HG02571 (cell line): Measurements from ENCODE around the gene BABAM2.

Experiments
- ATAC-seq: cut with Tn5 transposase; IDR thresholded peaks from one replicate; pipeline ENCODE4 v1.9.1; 2021; ENCODE audit warnings: mild to moderate bottlenecking, moderate library complexity; ENCODE audit not compliant: unreplicated experiment

BABAM2 gene

GRCh38 chr2:28336264-28336980 lies 445.9 kb downstream of the BABAM2 start:
- no peak for ATAC-seq

- ATAC-seq: no peak
These were observed 446.6 kb downstream of the BABAM2 start for GRCh38 chr2:28336982-28337627.

GRCh38 chr2:28338046-28338817 lies 447.7 kb downstream of the BABAM2 start:
- ATAC-seq: no peak

DNA sequence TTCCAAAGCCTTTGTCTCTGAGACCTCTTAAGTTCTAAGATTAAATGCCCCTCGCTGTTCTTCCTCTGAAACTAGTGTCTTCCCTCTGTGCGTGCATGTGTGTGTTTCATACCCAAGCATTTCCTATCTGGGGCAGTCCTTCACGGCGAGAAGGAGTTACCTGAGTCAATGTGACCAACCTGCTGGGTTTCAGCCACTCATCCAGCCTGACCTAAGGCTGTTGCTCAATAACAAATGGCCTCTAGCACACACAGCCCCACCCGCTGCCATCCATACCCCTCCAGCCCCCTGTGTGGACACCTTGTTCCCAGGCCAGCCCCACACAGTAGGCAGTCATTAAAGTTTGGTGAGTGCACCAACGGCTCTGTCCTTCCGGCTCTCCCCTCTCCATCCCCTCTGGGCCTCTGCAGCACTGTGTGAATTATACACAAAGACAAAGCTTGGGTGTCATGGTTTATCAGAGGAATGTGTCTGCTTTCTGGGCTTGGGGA lies 448.3 kb downstream of the BABAM2 start:
- ATAC-seq: no peak

DNA sequence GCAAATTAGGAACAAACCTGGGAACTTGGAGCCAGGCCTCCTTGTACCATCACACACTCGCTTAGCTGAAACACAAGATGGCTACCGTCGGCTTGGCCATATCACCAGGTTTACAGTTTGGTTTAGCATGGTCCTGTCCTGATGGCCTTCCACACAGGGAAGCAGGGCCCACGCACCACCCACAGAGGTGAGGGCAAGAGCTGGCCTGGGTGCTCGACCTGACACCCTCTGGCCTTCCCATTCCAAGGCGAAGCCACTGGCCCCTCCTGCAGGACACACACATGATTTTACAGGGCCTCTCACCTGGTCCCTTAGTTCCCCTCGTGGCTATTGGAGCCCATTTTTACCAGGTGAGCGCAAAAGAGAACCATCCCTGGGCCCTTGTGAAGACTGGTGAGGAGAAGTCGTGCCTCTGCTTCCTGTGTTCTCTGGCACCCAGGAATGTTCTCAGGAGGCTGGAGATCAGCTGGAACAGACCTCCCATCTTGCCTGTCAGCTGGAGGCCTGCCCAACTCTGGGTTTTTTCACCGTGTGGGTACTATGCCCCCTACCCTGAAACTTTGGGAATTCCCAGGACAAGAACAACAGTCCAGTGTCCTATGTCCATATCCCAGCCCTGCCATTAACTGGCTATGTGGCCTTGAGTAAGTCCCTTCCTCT lies 449.1 kb downstream of the BABAM2 start:
- ATAC-seq: no peak

DNA sequence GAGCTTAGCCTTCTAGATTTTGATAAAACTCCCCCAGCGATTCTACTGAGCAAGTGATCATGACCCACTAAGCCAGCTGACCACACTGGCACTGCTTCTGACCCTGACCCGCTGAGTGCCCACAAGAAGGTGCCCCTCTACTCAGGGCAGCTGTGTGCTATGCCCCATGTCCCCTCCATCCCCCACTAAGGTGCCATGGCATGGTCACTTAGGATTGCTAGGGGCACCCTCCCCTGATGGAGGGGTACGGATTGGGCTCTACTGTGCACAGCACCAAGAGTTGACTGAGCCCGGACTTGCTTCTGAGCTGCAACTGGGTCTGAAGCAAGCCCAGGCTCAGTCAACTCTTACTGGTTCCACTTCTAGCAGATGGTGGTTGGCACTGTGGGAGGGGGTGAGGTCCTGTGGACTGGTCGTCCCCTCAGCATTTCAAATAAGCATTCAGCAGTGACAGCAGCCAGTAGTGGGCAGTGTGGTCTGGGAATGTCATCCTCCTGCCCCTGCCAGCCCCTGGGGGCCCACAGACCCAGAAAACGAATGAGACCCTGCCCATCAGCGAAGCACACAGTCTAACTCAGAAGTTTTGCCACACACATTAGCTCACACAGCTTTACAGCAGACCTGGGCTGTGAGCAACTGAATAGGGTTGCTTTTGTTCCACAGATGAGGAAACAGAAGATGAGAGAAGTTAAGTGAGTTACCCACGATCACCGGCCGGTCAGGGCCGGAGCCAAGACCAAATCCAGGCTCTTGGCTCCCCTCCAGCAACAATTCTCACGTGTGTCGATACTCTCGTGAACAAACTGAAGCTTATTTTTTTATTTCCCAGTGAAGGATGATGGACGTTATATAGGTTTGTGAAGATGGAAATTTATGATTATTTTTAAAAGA lies 450.0 kb downstream of the BABAM2 start:
- ATAC-seq: no peak

DNA sequence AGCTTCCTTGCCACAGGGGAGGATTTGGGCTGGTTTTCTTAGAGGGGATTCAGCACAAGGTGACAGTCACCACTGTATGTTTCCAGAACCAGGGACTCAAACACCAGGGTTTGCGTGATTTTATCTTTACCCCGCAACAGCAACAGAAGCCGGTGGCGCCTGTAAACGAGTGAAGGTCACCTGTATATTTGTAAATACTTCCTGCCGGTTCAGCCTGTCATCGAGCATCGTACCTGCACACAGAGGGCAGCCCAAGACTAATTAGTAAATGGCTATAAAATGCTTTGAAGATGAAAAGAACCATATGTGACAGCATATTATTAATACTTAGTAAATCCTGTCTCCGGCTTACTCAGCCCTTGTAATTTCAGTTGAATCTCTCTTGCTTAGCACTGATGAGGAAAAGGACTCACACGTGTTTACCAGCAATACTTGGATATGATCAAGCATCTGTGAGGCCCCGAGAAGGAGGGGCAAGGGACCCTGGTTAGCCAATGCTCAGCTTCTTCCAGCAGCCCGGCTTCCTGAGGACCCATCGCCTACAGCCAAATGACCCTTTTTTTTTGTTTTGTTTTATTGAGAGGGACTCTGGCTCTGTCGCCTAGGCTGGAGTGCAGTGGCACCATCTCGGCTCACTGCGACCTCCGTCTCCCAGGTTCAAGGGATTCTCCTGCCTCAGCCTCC lies 450.8 kb downstream of the BABAM2 start:
- no peak for ATAC-seq

DNA sequence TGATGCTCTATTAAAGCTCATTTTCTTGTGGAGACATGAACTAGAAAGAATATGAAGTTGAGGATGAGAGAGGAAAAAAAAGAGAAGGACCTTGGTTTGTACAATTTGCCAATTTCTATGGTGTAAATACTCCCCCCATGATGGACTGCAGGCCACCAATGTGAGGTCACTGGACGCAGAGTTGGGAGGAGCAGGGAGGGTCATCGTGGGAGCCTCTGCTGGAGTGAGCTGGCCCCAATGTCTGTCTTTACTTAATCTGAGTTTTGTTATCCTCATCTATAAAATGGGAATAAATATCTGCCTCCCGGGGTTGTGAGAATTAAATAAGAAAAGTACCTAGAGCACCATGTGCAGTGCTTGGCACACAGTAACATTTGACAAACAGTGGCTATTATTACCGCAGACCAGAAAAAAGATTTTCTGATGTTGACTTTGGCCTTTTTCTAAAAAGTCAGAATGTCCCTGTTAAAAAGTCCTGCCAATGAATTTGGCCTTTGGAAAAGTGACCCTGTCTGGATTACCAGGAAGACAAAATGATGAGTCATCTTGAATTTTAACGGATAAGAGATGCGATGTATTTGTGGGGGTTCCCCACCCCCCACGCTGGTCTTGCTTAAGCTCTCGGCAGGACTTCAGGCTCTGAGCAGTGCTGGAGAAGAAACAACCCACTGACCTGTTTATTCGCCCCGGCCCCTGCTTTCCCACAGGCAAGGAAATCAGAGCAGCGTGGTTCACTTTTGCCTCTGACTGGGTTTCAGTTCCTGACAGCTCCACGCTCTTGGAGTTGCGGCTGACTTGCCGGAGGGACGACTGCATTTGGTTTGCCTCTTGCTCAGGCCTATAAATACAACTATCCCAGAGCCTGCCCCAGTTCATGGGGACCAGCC lies 451.8 kb downstream of the BABAM2 start:
- no peak for ATAC-seq

DNA sequence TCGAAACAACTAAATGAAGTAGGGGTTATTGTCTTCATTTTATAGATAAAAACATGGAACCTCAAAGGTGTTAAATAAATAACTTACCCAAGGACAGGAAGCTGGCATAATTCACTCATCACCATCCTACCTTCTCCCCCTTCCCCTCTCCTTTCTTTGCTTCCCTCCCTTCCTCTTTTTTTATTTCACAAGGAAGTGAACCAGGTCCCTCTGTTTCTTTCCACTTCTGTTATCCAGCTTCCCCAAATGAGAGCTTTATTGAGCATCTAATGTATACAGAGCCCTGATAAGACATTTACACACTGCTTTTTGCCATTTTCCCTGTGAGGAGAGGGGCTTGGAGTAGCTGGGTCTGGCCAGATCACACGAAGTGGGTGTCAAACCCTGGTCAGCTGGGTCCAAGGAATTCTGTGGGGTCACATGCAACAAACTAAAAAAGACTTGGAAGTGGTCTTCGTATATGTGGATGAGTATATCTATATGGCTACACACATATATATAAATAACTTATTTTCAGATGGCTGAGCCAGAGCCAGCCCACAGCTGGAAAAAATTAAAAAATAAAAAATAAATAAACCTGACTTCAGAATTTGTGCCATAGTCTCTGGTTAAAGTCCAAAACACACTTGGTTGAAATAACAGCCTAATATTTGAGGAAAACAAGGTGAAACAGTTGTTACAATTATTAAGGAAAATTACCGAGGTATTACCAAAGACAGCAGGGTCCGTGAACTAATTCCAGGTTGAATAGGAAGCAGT lies 452.8 kb downstream of the BABAM2 start:
- no peak for ATAC-seq

- ATAC-seq: no peak
These were observed 453.6 kb downstream of the BABAM2 start for GRCh38 chr2:28343971-28344715.

GRCh38 chr2:28344756-28345373 lies 454.3 kb downstream of the BABAM2 start:
- ATAC-seq: no peak

GRCh38 chr2:28345619-28346018 lies 455.1 kb downstream of the BABAM2 start:
- no peak for ATAC-seq

DNA sequence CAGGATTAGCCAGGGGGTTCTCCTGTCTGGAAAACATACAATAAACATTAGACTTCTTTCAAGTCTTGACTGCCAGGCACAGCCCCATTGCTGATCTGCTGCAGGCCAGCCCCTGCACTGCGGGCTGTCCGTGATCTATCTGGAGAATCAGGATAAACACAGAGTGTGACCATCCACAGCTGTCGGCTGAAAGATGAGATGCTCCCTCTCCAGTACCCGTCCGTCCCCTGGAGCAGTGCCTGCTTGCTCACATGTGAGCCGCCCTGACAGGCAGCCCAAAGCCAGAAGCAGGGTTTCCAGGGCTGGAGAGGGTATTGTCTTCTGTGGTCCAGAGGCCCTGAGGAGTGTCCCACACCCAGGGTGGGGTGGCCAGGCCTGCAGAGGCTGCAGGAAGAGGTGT lies 456.1 kb downstream of the BABAM2 start:
- no peak for ATAC-seq

- no peak for ATAC-seq
These were observed 456.7 kb downstream of the BABAM2 start for GRCh38 chr2:28347193-28347592.

DNA sequence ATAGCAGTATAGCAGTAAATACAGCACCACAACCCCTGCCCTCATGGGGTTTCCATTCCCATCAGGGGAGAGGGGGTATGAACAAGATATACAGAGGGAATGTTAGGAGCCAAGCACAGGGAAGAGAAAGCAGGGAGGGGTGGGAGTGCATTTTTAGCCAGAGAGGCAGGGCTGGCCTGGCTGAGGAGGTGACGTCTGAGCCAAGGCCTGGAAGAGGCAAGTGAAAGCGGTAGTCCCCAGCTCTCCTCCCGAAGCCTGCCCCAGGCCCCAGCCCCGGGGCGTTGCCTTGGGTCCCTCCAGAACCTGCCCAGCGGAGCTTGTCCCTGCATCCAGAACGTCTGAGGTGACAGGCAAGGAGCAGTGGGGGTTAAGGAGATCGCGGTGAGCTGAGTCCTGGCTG lies 457.1 kb downstream of the BABAM2 start:
- no peak for ATAC-seq

GRCh38 chr2:28348149-28348567 lies 457.6 kb downstream of the BABAM2 start:
- ATAC-seq: no peak

GRCh38 chr2:28348921-28349320 lies 458.4 kb downstream of the BABAM2 start:
- no peak for ATAC-seq
